ENCODE data around the gene NAA38.

NAA38 gene

GRCh38 chr17:7854851-7855659, 2.3 kb downstream of the NAA38 start, which contains the start of gene TMEM88:
Gene TMEM88 (plus strand): TSS chr17:7855066. CDS start chr17:7855075, 9 bp downstream.
- H3F3A ChIP-seq (ENCODE audit: insufficient read depth, low read length), result peaks cover 5% of the 10 kb centered on the region
- H3K9me3 ChIP-seq (ENCODE audit: low read length), result no peaks in the 10 kb centered on the region
- peak within 1 kb of the TSS; percentile 92 for H3K27ac ChIP-seq (ENCODE audit: low read depth, low read length, poor library complexity, severe bottlenecking)
- peaks cover 50% of the 10 kb centered on the region for H3K4me1 ChIP-seq (ENCODE audit: insufficient read depth, low read length, severe bottlenecking)
- H4K20me1 ChIP-seq (ENCODE audit: insufficient read depth, low read length), result no peaks in the 10 kb centered on the region
- H3K9me2 ChIP-seq (ENCODE audit: low read depth, low read length), result no peaks in the 10 kb centered on the region
- TF ChIP-seq CTCF (IDR thresholded peaks at IDR 0.05; ENCODE audit: low read length), result no peak
- no peak for TF ChIP-seq EZH2 (IDR thresholded peaks at IDR 0.05; ENCODE audit: borderline replicate concordance, low read length)
- peak within 1 kb of the TSS; percentile 34; the same call in 1 of the 2 replicates for H3K9ac ChIP-seq (ENCODE audit: low read length)
- no peak within 1 kb of the TSS for H2AFZ ChIP-seq (ENCODE audit: low read length)
- H3K79me2 ChIP-seq (ENCODE audit: insufficient read depth, low read length), result no peaks in the 10 kb centered on the region
- H3K4me3 ChIP-seq (ENCODE audit: low read depth, low read length, poor library complexity, severe bottlenecking), result peak within 1 kb of the TSS; percentile 65
- H3K27me3 ChIP-seq (ENCODE audit: insufficient read depth, low read length), result no peaks in the 10 kb centered on the region
- peak within 1 kb of the TSS; percentile 80 for H3K4me2 ChIP-seq (ENCODE audit: low read length)
- peaks cover 37% of the 10 kb centered on the region for H3K36me3 ChIP-seq (ENCODE audit: insufficient read depth, low read length)

GRCh38 chr17:7854078-7854777, 3.1 kb downstream of the NAA38 start:
- Histone ChIP-seq H3K27ac (ENCODE audit: low read depth, low read length, poor library complexity, severe bottlenecking) (no peak overlapping the region), H3F3A (ENCODE audit: insufficient read depth, low read length) (peaks cover 6% of the 10 kb centered on the region), H3K27me3 (ENCODE audit: insufficient read depth, low read length) (no peaks in the 10 kb centered on the region), H3K4me3 (ENCODE audit: low read depth, low read length, poor library complexity, severe bottlenecking) (no peak overlapping the region), H3K4me1 (ENCODE audit: insufficient read depth, low read length, severe bottlenecking) (peaks cover 50% of the 10 kb centered on the region), H3K79me2 (ENCODE audit: insufficient read depth, low read length) (no peaks in the 10 kb centered on the region), H4K20me1 (ENCODE audit: insufficient read depth, low read length) (no peaks in the 10 kb centered on the region), H3K9me2 (ENCODE audit: low read depth, low read length) (no peaks in the 10 kb centered on the region), H3K9me3 (ENCODE audit: low read length) (no peaks in the 10 kb centered on the region), H3K4me2 (ENCODE audit: low read length) (no peak overlapping the region), H2AFZ (ENCODE audit: low read length) (no peak overlapping the region), H3K9ac (ENCODE audit: low read length) (no peak overlapping the region), H3K36me3 (ENCODE audit: insufficient read depth, low read length) (peaks cover 45% of the 10 kb centered on the region)
- TF ChIP-seq CTCF (IDR thresholded peaks at IDR 0.05; ENCODE audit: low read length) (no peak), EZH2 (IDR thresholded peaks at IDR 0.05; ENCODE audit: borderline replicate concordance, low read length) (no peak)

- Histone ChIP-seq H3K27ac (ENCODE audit: low read depth, low read length, poor library complexity, severe bottlenecking) (no peak overlapping the region), H3K9me3 (ENCODE audit: low read length) (no peaks in the 10 kb centered on the region), H4K20me1 (ENCODE audit: insufficient read depth, low read length) (no peaks in the 10 kb centered on the region), H3K4me3 (ENCODE audit: low read depth, low read length, poor library complexity, severe bottlenecking) (no peak overlapping the region), H3K4me1 (ENCODE audit: insufficient read depth, low read length, severe bottlenecking) (peaks cover 45% of the 10 kb centered on the region), H3F3A (ENCODE audit: insufficient read depth, low read length) (peaks cover 6% of the 10 kb centered on the region), H3K9me2 (ENCODE audit: low read depth, low read length) (no peaks in the 10 kb centered on the region), H3K27me3 (ENCODE audit: insufficient read depth, low read length) (no peaks in the 10 kb centered on the region), H3K9ac (ENCODE audit: low read length) (no peak overlapping the region), H2AFZ (ENCODE audit: low read length) (no peak overlapping the region), H3K4me2 (ENCODE audit: low read length) (no peak overlapping the region), H3K79me2 (ENCODE audit: insufficient read depth, low read length) (no peaks in the 10 kb centered on the region), H3K36me3 (ENCODE audit: insufficient read depth, low read length) (peaks cover 51% of the 10 kb centered on the region)
- TF ChIP-seq EZH2 (IDR thresholded peaks at IDR 0.05; ENCODE audit: borderline replicate concordance, low read length), result no peak
- TF ChIP-seq CTCF (IDR thresholded peaks at IDR 0.05; ENCODE audit: low read length), result no peak
These were observed 3.7 kb downstream of the NAA38 start for GRCh38 chr17:7853691-7854038.

All from OCI-LY1 (cell line).